ENCODE results near the gene MYLK. TPM values are rescaled to one million over a fixed set of nuclear protein-coding genes. Genes with fewer than 3 reads are reported as not detected.

Gene MYLK
- total and polyA plus RNA-seq, 10 of the 15 experiments (the other 5 are each of a cell fraction or from before 2014, with no cell fraction given) = 0.04 to 1.6 (median 0.42) TPM; not detected in 1

DNA sequence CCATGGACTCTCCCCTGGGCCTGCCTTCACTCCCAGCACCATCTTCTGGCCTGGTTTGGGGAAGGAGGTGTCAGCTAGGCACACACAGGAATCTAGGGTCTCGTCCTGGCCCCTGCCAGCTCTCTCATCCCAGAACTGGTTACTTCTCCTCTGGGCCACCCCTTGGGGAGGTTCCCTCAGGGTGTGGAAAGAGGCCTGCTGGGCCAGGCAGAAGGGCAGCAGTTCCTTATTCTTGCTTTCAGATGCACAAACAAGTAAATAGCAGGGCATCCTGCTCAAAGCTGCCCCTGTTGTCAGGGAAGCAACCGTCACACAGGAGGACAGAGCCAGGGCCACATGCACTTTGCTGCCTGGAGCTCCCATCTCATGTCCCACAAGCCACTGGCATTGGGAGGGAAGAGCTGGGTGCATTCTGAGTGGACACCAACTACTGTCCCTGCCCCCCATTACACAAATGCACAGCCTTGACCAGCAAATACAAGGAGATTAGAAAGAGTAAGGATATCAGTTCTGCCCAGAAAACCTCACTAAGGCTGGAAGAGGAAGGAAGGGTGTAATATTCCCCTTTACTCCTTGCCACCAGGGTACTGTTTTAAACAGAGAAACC lies 190.4 kb downstream of the MYLK start:
- Histone ChIP-seq H3K27me3 (replicated peaks in 1 of 2; ENCODE audit: control insufficient read depth in 2 of 2, insufficient read depth in 2 of 2, low read length in 1 of 2) (no peaks in the 10 kb centered on the region), H3K4me2 (ENCODE audit: control insufficient read depth, insufficient read depth) (no peak overlapping the region), H4K20me1 (ENCODE audit: control insufficient read depth, insufficient read depth) (no peaks in the 10 kb centered on the region), H3K9me3 (replicated peaks; ENCODE audit: control insufficient read depth, insufficient read depth, low read length) (no peaks in the 10 kb centered on the region), H2AFZ (ENCODE audit: control insufficient read depth, low read depth, low read length) (no peak overlapping the region), H3K79me2 (ENCODE audit: control insufficient read depth, insufficient read depth, low read length) (no peaks in the 10 kb centered on the region), H3K9ac (ENCODE audit: control insufficient read depth, insufficient read depth, low read length) (no peak overlapping the region), H3K27ac (ENCODE audit: control insufficient read depth, insufficient read depth) (no peak overlapping the region), H3K36me3 (ENCODE audit: control insufficient read depth in 2 of 2, insufficient read depth in 2 of 2, low read length in 1 of 2) (no peaks in the 10 kb centered on the region), H3K4me3 (no peak overlapping the region), H3K4me1 (ENCODE audit: control insufficient read depth, insufficient read depth, low read length) (peaks cover 6% of the 10 kb centered on the region)
- ATAC-seq (no peak), DNase-seq (ENCODE audit: low read depth, low spot score) (no peak), FAIRE-seq (no peak)
- 17% methylated on average over 2 of the region's 2 CpGs for WGBS (ENCODE audit: insufficient coverage, insufficient replicate concordance, low lambda C conversion rate, missing lambda C conversion rate)
- ChIA-PET SMC1A (ENCODE audit: uncharacterized antibody, unreplicated experiment) (interaction anchor here (0.7 kb wide), 1 partner anchor 387 kb away, joined by 3 read pairs; no protein-coding TSS in a partner anchor), CTCF (no interaction called here), POLR2A (no interaction called here), RAD21 (ENCODE audit: unreplicated experiment) (no interaction called here)
- intact Hi-C loops (cut with micrococcal nuclease; ENCODE audit: unreplicated experiment) = no loop called here
- TF ChIP-seq ZBED1 (IDR thresholded peaks at IDR 0.05; ENCODE audit: borderline replicate concordance) = no peak
- TF ChIP-seq SRF (IDR thresholded peaks at IDR 0.05; ENCODE audit: low read depth in 2 of 2, low read length in 2 of 2) = no peak
- in situ Hi-C loops (cut with MboI) = no loop called here
- BruUV-seq (replicated peaks) = no TSS peak

DNA sequence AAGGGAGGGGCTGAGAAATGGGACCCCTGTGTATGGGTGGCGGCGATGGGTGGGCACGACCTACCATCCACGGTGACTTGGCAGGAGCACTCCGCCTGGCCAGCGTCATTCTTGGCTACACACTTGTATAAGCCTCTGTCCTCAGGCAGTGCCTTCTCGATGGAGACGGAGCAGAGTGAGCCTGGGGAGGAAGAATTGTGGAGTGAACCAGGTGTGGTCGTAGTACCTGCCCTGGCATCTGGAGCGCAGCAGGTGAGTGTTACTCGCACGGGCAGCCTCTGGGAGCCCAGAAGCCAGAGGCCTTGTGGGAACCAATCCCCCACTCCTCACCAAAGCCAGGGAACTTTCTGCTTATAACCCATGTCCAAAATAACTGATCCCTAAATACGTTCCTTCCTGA lies 191.5 kb downstream of the MYLK start:
- Histone ChIP-seq H3K9ac (ENCODE audit: control insufficient read depth, insufficient read depth, low read length) (no peak overlapping the region), H3K79me2 (ENCODE audit: control insufficient read depth, insufficient read depth, low read length) (no peaks in the 10 kb centered on the region), H3K9me3 (replicated peaks; ENCODE audit: control insufficient read depth, insufficient read depth, low read length) (no peaks in the 10 kb centered on the region), H4K20me1 (ENCODE audit: control insufficient read depth, insufficient read depth) (no peaks in the 10 kb centered on the region), H3K36me3 (ENCODE audit: control insufficient read depth in 2 of 2, insufficient read depth in 2 of 2, low read length in 1 of 2) (no peaks in the 10 kb centered on the region), H3K4me1 (ENCODE audit: control insufficient read depth, insufficient read depth, low read length) (peaks cover 6% of the 10 kb centered on the region), H3K4me3 (no peak overlapping the region), H3K27me3 (replicated peaks in 1 of 2; ENCODE audit: control insufficient read depth in 2 of 2, insufficient read depth in 2 of 2, low read length in 1 of 2) (no peaks in the 10 kb centered on the region), H2AFZ (ENCODE audit: control insufficient read depth, low read depth, low read length) (no peak overlapping the region), H3K27ac (ENCODE audit: control insufficient read depth, insufficient read depth) (no peak overlapping the region), H3K4me2 (ENCODE audit: control insufficient read depth, insufficient read depth) (no peak overlapping the region)
- WGBS (ENCODE audit: insufficient coverage, insufficient replicate concordance, low lambda C conversion rate, missing lambda C conversion rate) = 42% methylated on average over 12 of the region's 13 CpGs
- BruUV-seq (replicated peaks) = no TSS peak
- no peak for ATAC-seq
- in situ Hi-C loops (cut with MboI) = no loop called here
- POLR2A ChIA-PET = no interaction called here
- SMC1A ChIA-PET (ENCODE audit: uncharacterized antibody, unreplicated experiment) = no interaction called here
- intact Hi-C loops (cut with micrococcal nuclease; ENCODE audit: unreplicated experiment) = no loop called here
- FAIRE-seq = no peak
- RAD21 ChIA-PET (ENCODE audit: unreplicated experiment) = interaction anchor here (0.5 kb wide), 1 partner anchor 774 kb away, joined by 3 read pairs; no protein-coding TSS in a partner anchor
- no peak for DNase-seq (ENCODE audit: low read depth, low spot score)
- CTCF ChIA-PET = no interaction called here
- TF ChIP-seq, protein P1, sequence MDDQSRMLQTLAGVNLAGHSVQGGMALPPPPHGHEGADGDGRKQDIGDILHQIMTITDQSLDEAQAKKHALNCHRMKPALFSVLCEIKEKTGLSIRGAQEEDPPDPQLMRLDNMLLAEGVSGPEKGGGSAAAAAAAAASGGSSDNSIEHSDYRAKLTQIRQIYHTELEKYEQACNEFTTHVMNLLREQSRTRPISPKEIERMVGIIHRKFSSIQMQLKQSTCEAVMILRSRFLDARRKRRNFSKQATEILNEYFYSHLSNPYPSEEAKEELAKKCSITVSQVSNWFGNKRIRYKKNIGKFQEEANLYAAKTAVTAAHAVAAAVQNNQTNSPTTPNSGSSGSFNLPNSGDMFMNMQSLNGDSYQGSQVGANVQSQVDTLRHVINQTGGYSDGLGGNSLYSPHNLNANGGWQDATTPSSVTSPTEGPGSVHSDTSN (IDR thresholded peaks at IDR 0.05; ENCODE audit: insufficient replicate concordance, low read depth, low read length) = no peak
- TF ChIP-seq SUPT20H (IDR thresholded peaks at IDR 0.05; ENCODE audit: borderline replicate concordance, control insufficient read depth, low read depth, low read length) = no peak
- TF ChIP-seq CBFB (IDR thresholded peaks at IDR 0.05; ENCODE audit: low read depth) = no peak
- TF ChIP-seq ZZZ3 (IDR thresholded peaks at IDR 0.05; ENCODE audit: control insufficient read depth, insufficient read length, low read depth) = no peak
- no peak for TF ChIP-seq NFXL1 (IDR thresholded peaks at IDR 0.05; ENCODE audit: borderline replicate concordance)
- TF ChIP-seq NR2C1 (IDR thresholded peaks at IDR 0.05) = no peak
- TF ChIP-seq MYC (IDR thresholded peaks at IDR 0.05; ENCODE audit: insufficient read depth, insufficient read length, insufficient replicate concordance, low read length, severe bottlenecking) = no peak
- TF ChIP-seq, protein P2, sequence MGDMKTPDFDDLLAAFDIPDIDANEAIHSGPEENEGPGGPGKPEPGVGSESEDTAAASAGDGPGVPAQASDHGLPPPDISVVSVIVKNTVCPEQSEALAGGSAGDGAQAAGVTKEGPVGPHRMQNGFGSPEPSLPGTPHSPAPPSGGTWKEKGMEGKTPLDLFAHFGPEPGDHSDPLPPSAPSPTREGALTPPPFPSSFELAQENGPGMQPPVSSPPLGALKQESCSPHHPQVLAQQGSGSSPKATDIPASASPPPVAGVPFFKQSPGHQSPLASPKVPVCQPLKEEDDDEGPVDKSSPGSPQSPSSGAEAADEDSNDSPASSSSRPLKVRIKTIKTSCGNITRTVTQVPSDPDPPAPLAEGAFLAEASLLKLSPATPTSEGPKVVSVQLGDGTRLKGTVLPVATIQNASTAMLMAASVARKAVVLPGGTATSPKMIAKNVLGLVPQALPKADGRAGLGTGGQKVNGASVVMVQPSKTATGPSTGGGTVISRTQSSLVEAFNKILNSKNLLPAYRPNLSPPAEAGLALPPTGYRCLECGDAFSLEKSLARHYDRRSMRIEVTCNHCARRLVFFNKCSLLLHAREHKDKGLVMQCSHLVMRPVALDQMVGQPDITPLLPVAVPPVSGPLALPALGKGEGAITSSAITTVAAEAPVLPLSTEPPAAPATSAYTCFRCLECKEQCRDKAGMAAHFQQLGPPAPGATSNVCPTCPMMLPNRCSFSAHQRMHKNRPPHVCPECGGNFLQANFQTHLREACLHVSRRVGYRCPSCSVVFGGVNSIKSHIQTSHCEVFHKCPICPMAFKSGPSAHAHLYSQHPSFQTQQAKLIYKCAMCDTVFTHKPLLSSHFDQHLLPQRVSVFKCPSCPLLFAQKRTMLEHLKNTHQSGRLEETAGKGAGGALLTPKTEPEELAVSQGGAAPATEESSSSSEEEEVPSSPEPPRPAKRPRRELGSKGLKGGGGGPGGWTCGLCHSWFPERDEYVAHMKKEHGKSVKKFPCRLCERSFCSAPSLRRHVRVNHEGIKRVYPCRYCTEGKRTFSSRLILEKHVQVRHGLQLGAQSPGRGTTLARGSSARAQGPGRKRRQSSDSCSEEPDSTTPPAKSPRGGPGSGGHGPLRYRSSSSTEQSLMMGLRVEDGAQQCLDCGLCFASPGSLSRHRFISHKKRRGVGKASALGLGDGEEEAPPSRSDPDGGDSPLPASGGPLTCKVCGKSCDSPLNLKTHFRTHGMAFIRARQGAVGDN (IDR thresholded peaks at IDR 0.05) = no peak
